Esophagus (tissue), 2 donors: ENCODE data around the gene ZNF248. TPM values are rescaled to one million over a fixed set of nuclear protein-coding genes. Genes with fewer than 3 reads are reported as not detected.

ENCODE experiments used
- H3K27ac ChIP-seq, 2 donors: one replicate each; pipeline ENCODE4 v1.5.1; 2013; ENCODE audit warnings: low read depth in 2 of 2, mild to moderate bottlenecking in 2 of 2, inconsistent platforms in 1 of 2, low read length in 1 of 2, moderate library complexity in 1 of 2
- H3K27me3 ChIP-seq, 2 donors: one replicate each; pipeline ENCODE4 v1.6.1; 2013; ENCODE audit warnings: low read length in 2 of 2, control low read depth in 1 of 2, mild to moderate bottlenecking in 1 of 2; ENCODE audit not compliant: insufficient read depth in 2 of 2, control insufficient read depth in 1 of 2
- H3K36me3 ChIP-seq, 2 donors: one replicate each; pipeline ENCODE4 v1.6.1; 2013; ENCODE audit warnings: low read length in 1 of 2; ENCODE audit not compliant: control insufficient read depth in 2 of 2, insufficient read depth in 2 of 2
- H3K4me1 ChIP-seq, 2 donors: one replicate each; pipeline ENCODE4 v1.6.1; 2013; ENCODE audit warnings: low read length in 1 of 2; ENCODE audit not compliant: control insufficient read depth in 2 of 2, insufficient read depth in 2 of 2
- H3K4me3 ChIP-seq, 2 donors: one replicate each; pipeline ENCODE4 v1.5.1; 2013; ENCODE audit warnings: low read length in 2 of 2, mild to moderate bottlenecking in 2 of 2, low read depth in 1 of 2, moderate library complexity in 1 of 2
- H3K9me3 ChIP-seq, 2 donors: one replicate each; pipeline ENCODE4 v1.6.1; 2013; ENCODE audit warnings: mild to moderate bottlenecking in 2 of 2, low read depth in 1 of 2, low read length in 1 of 2, moderate library complexity in 1 of 2; ENCODE audit not compliant: control insufficient read depth in 2 of 2, insufficient read depth in 1 of 2
- WGBS, 2 donors: extraction: QIAGEN DNeasy Blood & Tissue Kit; methylation state at CpG; one replicate each; pipeline ENCODE4 v1.1.7; 2013; 5-methylcytosine and 5-hydroxymethylcytosine counted together
- polyA plus RNA-seq, 2 donors: library from polyadenylated mRNA; stranded (reverse); fragments of 200-250 nt; gene quantifications; one replicate each; pipeline ENCODE4 v1.2.3, GENCODE V29; 2013
- donor health status: healthy with polysubstance abuse.
- donor health status: Bipolar disorder and iron deficiency.

The ZNF248 gene
- polyA plus RNA-seq, 2 donors = 2.9 to 4.0 TPM

GRCh38 chr10:37839243-37839642 lies 18.2 kb downstream of the ZNF248 start:
- H3K27ac ChIP-seq = no peak overlapping the region
- 98 to 99% methylated on average over 2 of the region's 2 CpGs for WGBS, 2 donors
- H3K4me3 ChIP-seq = no peak overlapping the region
- peaks cover 7 to 10% of the 10 kb centered on the region in 2 donors for H3K36me3 ChIP-seq
- H3K9me3 ChIP-seq = peaks cover 0 to 2% of the 10 kb centered on the region in 2 donors
- no peaks in the 10 kb centered on the region for H3K4me1 ChIP-seq
- no peaks in the 10 kb centered on the region for H3K27me3 ChIP-seq

GRCh38 chr10:37831495-37832333 lies 25.7 kb downstream of the ZNF248 start:
- Histone ChIP-seq H3K4me3 (peak overlapping the region in 1 of 2 donors; percentile 3), H3K27me3 (no peaks in the 10 kb centered on the region), H3K4me1 (no peaks in the 10 kb centered on the region), H3K9me3 (peaks cover 5 to 9% of the 10 kb centered on the region in 2 donors), H3K27ac (no peak overlapping the region), H3K36me3 (peaks cover 8 to 11% of the 10 kb centered on the region in 2 donors)
- whole genome bisulfite sequencing, 2 donors = 84 to 96% methylated on average over 4 of the region's 4 CpGs

- Histone ChIP-seq H3K36me3 (peaks cover 2 to 6% of the 10 kb centered on the region in 2 donors), H3K27me3 (no peaks in the 10 kb centered on the region), H3K4me3 (no peak overlapping the region), H3K4me1 (no peaks in the 10 kb centered on the region), H3K9me3 (peaks cover 4 to 8% of the 10 kb centered on the region in 2 donors), H3K27ac (no peak overlapping the region)
- 86 to 90% methylated on average over 1 of the region's 1 CpG for WGBS, 2 donors
These were observed 30.6 kb downstream of the ZNF248 start for GRCh38 chr10:37826806-37827205.

GRCh38 chr10:37821237-37821636 lies 36.2 kb downstream of the ZNF248 start:
- 94 to 97% methylated on average over 3 of the region's 3 CpGs for WGBS, 2 donors
- H3K9me3 ChIP-seq = peaks cover 8 to 10% of the 10 kb centered on the region in 2 donors

GRCh38 chr10:37819797-37820196 lies 37.6 kb downstream of the ZNF248 start:
- no peaks in the 10 kb centered on the region for H3K27me3 ChIP-seq
- WGBS, 2 donors = 97 to 98% methylated on average over 6 of the region's 6 CpGs
- H3K4me1 ChIP-seq = no peaks in the 10 kb centered on the region
- no peak overlapping the region for H3K27ac ChIP-seq
- no peaks in the 10 kb centered on the region for H3K36me3 ChIP-seq
- no peak overlapping the region for H3K4me3 ChIP-seq
- peaks cover 10 to 11% of the 10 kb centered on the region in 2 donors for H3K9me3 ChIP-seq

More at GRCh38 chr10:37821237-37821636, 36.2 kb downstream of the ZNF248 start:
- H3K4me3 ChIP-seq = no peak overlapping the region
- H3K27me3 ChIP-seq = no peaks in the 10 kb centered on the region
- no peaks in the 10 kb centered on the region for H3K4me1 ChIP-seq
- no peak overlapping the region for H3K27ac ChIP-seq
- no peaks in the 10 kb centered on the region for H3K36me3 ChIP-seq

GRCh38 chr10:37816290-37816689 lies 41.1 kb downstream of the ZNF248 start:
- Histone ChIP-seq H3K9me3 (peaks cover 9 to 11% of the 10 kb centered on the region in 2 donors), H3K27ac (no peak overlapping the region), H3K36me3 (no peaks in the 10 kb centered on the region), H3K4me1 (no peaks in the 10 kb centered on the region), H3K27me3 (no peaks in the 10 kb centered on the region), H3K4me3 (no peak overlapping the region)
- WGBS, 2 donors = 72 to 82% methylated on average over 6 of the region's 6 CpGs

- Histone ChIP-seq H3K9me3 (peaks cover 9 to 11% of the 10 kb centered on the region in 2 donors), H3K4me1 (no peaks in the 10 kb centered on the region), H3K27me3 (no peaks in the 10 kb centered on the region), H3K36me3 (no peaks in the 10 kb centered on the region), H3K27ac (no peak overlapping the region), H3K4me3 (no peak overlapping the region)
- 94 to 98% methylated on average over 3 of the region's 3 CpGs for WGBS, 2 donors
These were observed 43.6 kb downstream of the ZNF248 start for GRCh38 chr10:37813763-37814162.

GRCh38 chr10:37812290-37812689 lies 45.1 kb downstream of the ZNF248 start:
- 9 to 81% methylated on average over 1 of the region's 1 CpG for WGBS, 2 donors
- Histone ChIP-seq H3K4me3 (no peak overlapping the region), H3K36me3 (no peaks in the 10 kb centered on the region), H3K9me3 (peaks cover 6 to 9% of the 10 kb centered on the region in 2 donors), H3K27me3 (no peaks in the 10 kb centered on the region), H3K4me1 (no peaks in the 10 kb centered on the region), H3K27ac (no peak overlapping the region)

GRCh38 chr10:37803269-37803668 lies 54.1 kb downstream of the ZNF248 start:
- Histone ChIP-seq H3K36me3 (no peaks in the 10 kb centered on the region), H3K27me3 (no peaks in the 10 kb centered on the region), H3K27ac (no peak overlapping the region), H3K9me3 (no peaks in the 10 kb centered on the region), H3K4me3 (no peak overlapping the region), H3K4me1 (no peaks in the 10 kb centered on the region)
- 63 to 70% methylated on average over 3 of the region's 3 CpGs for WGBS, 2 donors

GRCh38 chr10:37801557-37801956 lies 55.9 kb downstream of the ZNF248 start:
- Histone ChIP-seq H3K4me1 (no peaks in the 10 kb centered on the region), H3K27me3 (no peaks in the 10 kb centered on the region), H3K36me3 (no peaks in the 10 kb centered on the region), H3K4me3 (no peak overlapping the region), H3K9me3 (no peaks in the 10 kb centered on the region), H3K27ac (no peak overlapping the region)
